ENCODE measurements around the gene NDUFB4.

DNA sequence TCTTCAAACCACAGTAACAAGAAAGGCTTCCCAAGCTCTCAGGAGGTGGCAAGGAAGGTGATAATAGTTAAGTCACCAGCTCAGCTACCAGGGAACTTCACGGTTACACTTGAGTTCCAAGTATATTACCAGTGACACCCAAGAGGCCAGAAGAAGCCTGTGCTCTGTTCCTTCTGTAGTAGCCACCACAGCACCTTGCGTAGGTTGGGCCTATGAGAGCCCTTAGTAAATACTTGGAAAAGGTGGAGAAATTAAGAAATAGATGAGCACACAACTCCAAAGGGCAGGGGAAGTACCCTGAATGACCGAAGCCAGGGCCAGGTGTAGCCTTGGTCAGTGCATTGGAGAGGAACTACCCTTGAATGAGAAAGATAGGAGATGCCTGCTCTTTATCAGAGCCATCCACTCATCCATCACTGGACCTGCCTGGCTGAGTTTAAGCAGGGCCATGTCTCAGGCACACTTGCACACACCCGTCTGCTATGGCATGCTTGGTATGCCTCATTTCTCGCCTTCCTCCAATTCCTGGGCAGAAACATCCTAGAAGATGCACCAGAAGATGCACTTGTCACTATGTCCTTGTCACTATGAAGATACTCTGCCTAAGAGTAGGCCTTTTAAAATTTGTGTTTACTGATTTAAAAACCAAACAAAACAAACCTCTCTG is 32.6 kb upstream of the NDUFB4 start:
- TF ChIP-seq, protein P1, sequence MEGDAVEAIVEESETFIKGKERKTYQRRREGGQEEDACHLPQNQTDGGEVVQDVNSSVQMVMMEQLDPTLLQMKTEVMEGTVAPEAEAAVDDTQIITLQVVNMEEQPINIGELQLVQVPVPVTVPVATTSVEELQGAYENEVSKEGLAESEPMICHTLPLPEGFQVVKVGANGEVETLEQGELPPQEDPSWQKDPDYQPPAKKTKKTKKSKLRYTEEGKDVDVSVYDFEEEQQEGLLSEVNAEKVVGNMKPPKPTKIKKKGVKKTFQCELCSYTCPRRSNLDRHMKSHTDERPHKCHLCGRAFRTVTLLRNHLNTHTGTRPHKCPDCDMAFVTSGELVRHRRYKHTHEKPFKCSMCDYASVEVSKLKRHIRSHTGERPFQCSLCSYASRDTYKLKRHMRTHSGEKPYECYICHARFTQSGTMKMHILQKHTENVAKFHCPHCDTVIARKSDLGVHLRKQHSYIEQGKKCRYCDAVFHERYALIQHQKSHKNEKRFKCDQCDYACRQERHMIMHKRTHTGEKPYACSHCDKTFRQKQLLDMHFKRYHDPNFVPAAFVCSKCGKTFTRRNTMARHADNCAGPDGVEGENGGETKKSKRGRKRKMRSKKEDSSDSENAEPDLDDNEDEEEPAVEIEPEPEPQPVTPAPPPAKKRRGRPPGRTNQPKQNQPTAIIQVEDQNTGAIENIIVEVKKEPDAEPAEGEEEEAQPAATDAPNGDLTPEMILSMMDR (IDR thresholded peaks at IDR 0.05) = no peak
- no peak for TF ChIP-seq POLR2A (IDR thresholded peaks at IDR 0.05)
